Epithelial cell of proximal tubule (primary cell): ENCODE data around the gene ZC3H15. TPM values are rescaled to one million over a fixed set of nuclear protein-coding genes. Genes with fewer than 3 reads are reported as not detected.
"Not testable (repeated sequence)": the region's sequence is repeated elsewhere in the genome, so short reads cannot be mapped to it uniquely, and the experiment has no call there.

Experiments used
- DNase-seq: peaks from one replicate; pipeline ENCODE4 v3.0.0-alpha.2; 2011; ENCODE audit warnings: low read depth
- H3K4me3 ChIP-seq: 2 replicates; pipeline ENCODE4 v1.5.1; 2011; ENCODE audit warnings: low read depth, mild to moderate bottlenecking, low read length
- CTCF ChIP-seq: conservative IDR thresholded peaks from 2 replicates; pipeline ENCODE4 v1.5.1; 2012; ENCODE audit warnings: low read depth, mild to moderate bottlenecking, low read length
- total RNA-seq: library from RNA; depleted of rRNA; stranded (reverse); fragments of >200 nt; gene quantifications from 2 replicates; pipeline ENCODE4 v1.2.3, GENCODE V29; 2015

ZC3H15 gene
- total RNA-seq, 1 donor from 2014 or later, result 63.1 TPM

- DNase-seq, result no peak
- no peak overlapping the region for H3K4me3 ChIP-seq
- no peak for TF ChIP-seq CTCF
These were observed 30.4 kb upstream of the ZC3H15 start for GRCh38 chr2:186455613-186456012.

GRCh38 chr2:186456941-186457340, 29.1 kb upstream of the ZC3H15 start:
- H3K4me3 ChIP-seq, result no peak overlapping the region
- no peak for TF ChIP-seq CTCF
- no peak for DNase-seq

GRCh38 chr2:186457908-186458307, 28.2 kb upstream of the ZC3H15 start:
- H3K4me3 ChIP-seq, result no peak overlapping the region
- DNase-seq, result no peak
- no peak for TF ChIP-seq CTCF

GRCh38 chr2:186459009-186459408, 27.1 kb upstream of the ZC3H15 start:
- TF ChIP-seq CTCF, result peak; percentile 51
- no peak overlapping the region for H3K4me3 ChIP-seq
- no peak for DNase-seq

- peak; percentile 56 for TF ChIP-seq CTCF
- DNase-seq, result no peak
- H3K4me3 ChIP-seq, result no peak overlapping the region
These were observed 25.6 kb upstream of the ZC3H15 start for GRCh38 chr2:186460465-186460864.

- TF ChIP-seq CTCF, result no peak
- no peak for DNase-seq
- H3K4me3 ChIP-seq, result no peak overlapping the region
These were observed 19.3 kb upstream of the ZC3H15 start for GRCh38 chr2:186466743-186467142.

GRCh38 chr2:186467421-186467820, 18.6 kb upstream of the ZC3H15 start:
- no peak for TF ChIP-seq CTCF
- H3K4me3 ChIP-seq, result no peak overlapping the region
- no peak for DNase-seq

GRCh38 chr2:186472722-186473493, 13.2 kb upstream of the ZC3H15 start:
- DNase-seq, H3K4me3 ChIP-seq: not testable (repeated sequence)

- DNase-seq, H3K4me3 ChIP-seq: not testable (repeated sequence)
These were observed 11.8 kb upstream of the ZC3H15 start for GRCh38 chr2:186474239-186474638.
